Activated gamma-delta T cell treated with Interleukin-2 at 50 U/mL for 16 hours (primary cell): ENCODE data around the gene TMEM229B.
A peak's percentile ranks its signal among the peaks of the same experiment; 100 is the strongest.

Experiments used
- DNase-seq: peaks from one replicate; pipeline ENCODE4 v3.0.0-alpha.2; 2020

TMEM229B gene

GRCh38 chr14:67514650-67515385 is 26.3 kb upstream of the TMEM229B start:
- peak; percentile 23 for DNase-seq

GRCh38 chr14:67514203-67514607 is 25.7 kb upstream of the TMEM229B start:
- DNase-seq = no peak

GRCh38 chr14:67513631-67514108 is 25.1 kb upstream of the TMEM229B start:
- DNase-seq = no peak

- DNase-seq = no peak
These were observed 24.2 kb upstream of the TMEM229B start for GRCh38 chr14:67512463-67513310.

GRCh38 chr14:67510836-67511235 is 22.3 kb upstream of the TMEM229B start:
- no peak for DNase-seq

- no peak for DNase-seq
These were observed 21.6 kb upstream of the TMEM229B start for GRCh38 chr14:67510121-67510520.

- no peak for DNase-seq
These were observed 20.4 kb upstream of the TMEM229B start for GRCh38 chr14:67508956-67509355.

GRCh38 chr14:67505254-67505653 is 16.7 kb upstream of the TMEM229B start:
- no peak for DNase-seq

GRCh38 chr14:67503331-67503730 is 14.8 kb upstream of the TMEM229B start:
- no peak for DNase-seq

- DNase-seq = no peak
These were observed 14.3 kb upstream of the TMEM229B start for GRCh38 chr14:67502867-67503266.

- no peak for DNase-seq
These were observed 13.1 kb upstream of the TMEM229B start for GRCh38 chr14:67501670-67502069.

GRCh38 chr14:67500981-67501380 is 12.5 kb upstream of the TMEM229B start:
- DNase-seq = no peak

GRCh38 chr14:67497716-67498115 is 9.2 kb upstream of the TMEM229B start:
- no peak for DNase-seq

GRCh38 chr14:67497216-67497615 is 8.7 kb upstream of the TMEM229B start:
- DNase-seq = no peak

GRCh38 chr14:67495827-67496226 is 7.3 kb upstream of the TMEM229B start:
- no peak for DNase-seq

- no peak for DNase-seq
These were observed 4.7 kb upstream of the TMEM229B start for GRCh38 chr14:67493092-67493717.

GRCh38 chr14:67492538-67492937 is 4.0 kb upstream of the TMEM229B start:
- no peak for DNase-seq

- no peak for DNase-seq
These were observed 3.4 kb upstream of the TMEM229B start for GRCh38 chr14:67491741-67492507.

- no peak for DNase-seq
These were observed 2.8 kb upstream of the TMEM229B start for GRCh38 chr14:67491285-67491684.

GRCh38 chr14:67490196-67490595 is 1.7 kb upstream of the TMEM229B start:
- no peak for DNase-seq

GRCh38 chr14:67487332-67487731 is 1.2 kb downstream of the TMEM229B start:
- DNase-seq = no peak

- DNase-seq = no peak
These were observed 1.6 kb downstream of the TMEM229B start for GRCh38 chr14:67486890-67487289.
